ENCODE data around the gene SLC22A4. TPM values are rescaled to one million over a fixed set of nuclear protein-coding genes. Genes with fewer than 3 reads are reported as not detected.

The SLC22A4 gene
- total RNA-seq, 1 donor from 2014 or later, result 1.7 TPM

- Mint-ChIP-seq H3K9me3 (no peaks in the 10 kb centered on the region), H3K27ac (no peak overlapping the region), H3K4me1 (ENCODE audit: low read depth) (no peaks in the 10 kb centered on the region), H3K4me3 (ENCODE audit: low read depth) (no peak overlapping the region), H3K27me3 (ENCODE audit: low read depth) (no peaks in the 10 kb centered on the region), H3K36me3 (ENCODE audit: low read depth) (no peaks in the 10 kb centered on the region)
- no peak for DNase-seq (ENCODE audit: low spot score)
- intact Hi-C loops (cut with micrococcal nuclease), result no loop called here
These were observed 33.2 kb downstream of the SLC22A4 start for GRCh38 chr5:132327252-132327955.

GRCh38 chr5:132334812-132335211 is 40.6 kb downstream of the SLC22A4 start:
- H3K36me3 Mint-ChIP-seq (ENCODE audit: low read depth), result no peaks in the 10 kb centered on the region
- H3K27me3 Mint-ChIP-seq (ENCODE audit: low read depth), result no peaks in the 10 kb centered on the region
- DNase-seq (ENCODE audit: low spot score), result no peak
- intact Hi-C loops (cut with micrococcal nuclease), result no loop called here
- H3K27ac Mint-ChIP-seq, result no peak overlapping the region
- no peaks in the 10 kb centered on the region for H3K9me3 Mint-ChIP-seq
- peaks cover 6% of the 10 kb centered on the region for H3K4me1 Mint-ChIP-seq (ENCODE audit: low read depth)
- H3K4me3 Mint-ChIP-seq (ENCODE audit: low read depth), result no peak overlapping the region

GRCh38 chr5:132335402-132335801 is 41.2 kb downstream of the SLC22A4 start:
- Mint-ChIP-seq H3K4me1 (ENCODE audit: low read depth) (peaks cover 6% of the 10 kb centered on the region), H3K4me3 (ENCODE audit: low read depth) (no peak overlapping the region), H3K27me3 (ENCODE audit: low read depth) (no peaks in the 10 kb centered on the region), H3K9me3 (no peaks in the 10 kb centered on the region), H3K27ac (no peak overlapping the region), H3K36me3 (ENCODE audit: low read depth) (no peaks in the 10 kb centered on the region)
- DNase-seq (ENCODE audit: low spot score), result no peak
- intact Hi-C loops (cut with micrococcal nuclease), result no loop called here

GRCh38 chr5:132339502-132339901 is 45.3 kb downstream of the SLC22A4 start:
- DNase-seq (ENCODE audit: low spot score), result no peak
- peaks cover 6% of the 10 kb centered on the region for H3K4me1 Mint-ChIP-seq (ENCODE audit: low read depth)
- H3K4me3 Mint-ChIP-seq (ENCODE audit: low read depth), result no peak overlapping the region
- H3K9me3 Mint-ChIP-seq, result no peaks in the 10 kb centered on the region
- H3K27me3 Mint-ChIP-seq (ENCODE audit: low read depth), result no peaks in the 10 kb centered on the region
- no peaks in the 10 kb centered on the region for H3K36me3 Mint-ChIP-seq (ENCODE audit: low read depth)
- H3K27ac Mint-ChIP-seq, result no peak overlapping the region
- intact Hi-C loops (cut with micrococcal nuclease), result no loop called here

GRCh38 chr5:132342291-132343180 is 48.3 kb downstream of the SLC22A4 start:
- Mint-ChIP-seq H3K4me1 (ENCODE audit: low read depth) (no peaks in the 10 kb centered on the region), H3K36me3 (ENCODE audit: low read depth) (no peaks in the 10 kb centered on the region), H3K4me3 (ENCODE audit: low read depth) (no peak overlapping the region), H3K27me3 (ENCODE audit: low read depth) (peaks cover 2% of the 10 kb centered on the region), H3K27ac (no peak overlapping the region), H3K9me3 (no peaks in the 10 kb centered on the region)
- intact Hi-C loops (cut with micrococcal nuclease), result no loop called here
- DNase-seq (ENCODE audit: low spot score), result no peak

- DNase-seq (ENCODE audit: low spot score), result no peak
- no peaks in the 10 kb centered on the region for H3K4me1 Mint-ChIP-seq (ENCODE audit: low read depth)
- intact Hi-C loops (cut with micrococcal nuclease), result no loop called here
- H3K27me3 Mint-ChIP-seq (ENCODE audit: low read depth), result peaks cover 3% of the 10 kb centered on the region
- H3K27ac Mint-ChIP-seq, result no peak overlapping the region
- H3K9me3 Mint-ChIP-seq, result no peaks in the 10 kb centered on the region
- H3K36me3 Mint-ChIP-seq (ENCODE audit: low read depth), result no peaks in the 10 kb centered on the region
- no peak overlapping the region for H3K4me3 Mint-ChIP-seq (ENCODE audit: low read depth)
These were observed 50.8 kb downstream of the SLC22A4 start for GRCh38 chr5:132344775-132345514.

- no peak overlapping the region for H3K4me3 Mint-ChIP-seq (ENCODE audit: low read depth)
- H3K9me3 Mint-ChIP-seq, result no peaks in the 10 kb centered on the region
- intact Hi-C loops (cut with micrococcal nuclease), result no loop called here
- no peaks in the 10 kb centered on the region for H3K4me1 Mint-ChIP-seq (ENCODE audit: low read depth)
- no peak for DNase-seq (ENCODE audit: low spot score)
- H3K27ac Mint-ChIP-seq, result no peak overlapping the region
- H3K27me3 Mint-ChIP-seq (ENCODE audit: low read depth), result peaks cover 5% of the 10 kb centered on the region
- H3K36me3 Mint-ChIP-seq (ENCODE audit: low read depth), result no peaks in the 10 kb centered on the region
These were observed 59.3 kb downstream of the SLC22A4 start for GRCh38 chr5:132353486-132353995.

- no peak overlapping the region for H3K4me3 Mint-ChIP-seq (ENCODE audit: low read depth)
- no peaks in the 10 kb centered on the region for H3K4me1 Mint-ChIP-seq (ENCODE audit: low read depth)
- no peak overlapping the region for H3K27ac Mint-ChIP-seq
These were observed 60.4 kb downstream of the SLC22A4 start for GRCh38 chr5:132354381-132355139.

GRCh38 chr5:132355140-132355765 is 61.1 kb downstream of the SLC22A4 start:
- H3K4me3 Mint-ChIP-seq (ENCODE audit: low read depth), result no peak overlapping the region
- intact Hi-C loops (cut with micrococcal nuclease), result no loop called here
- H3K4me1 Mint-ChIP-seq (ENCODE audit: low read depth), result no peaks in the 10 kb centered on the region
- peaks cover 3% of the 10 kb centered on the region for H3K27me3 Mint-ChIP-seq (ENCODE audit: low read depth)
- H3K9me3 Mint-ChIP-seq, result no peaks in the 10 kb centered on the region
- H3K36me3 Mint-ChIP-seq (ENCODE audit: low read depth), result no peaks in the 10 kb centered on the region
- H3K27ac Mint-ChIP-seq, result no peak overlapping the region
- DNase-seq (ENCODE audit: low spot score), result no peak

More at GRCh38 chr5:132354381-132355139, 60.4 kb downstream of the SLC22A4 start:
- no peaks in the 10 kb centered on the region for H3K9me3 Mint-ChIP-seq
- H3K36me3 Mint-ChIP-seq (ENCODE audit: low read depth), result no peaks in the 10 kb centered on the region
- H3K27me3 Mint-ChIP-seq (ENCODE audit: low read depth), result peaks cover 5% of the 10 kb centered on the region
- intact Hi-C loops (cut with micrococcal nuclease), result no loop called here
- DNase-seq (ENCODE audit: low spot score), result no peak

- no peak for DNase-seq (ENCODE audit: low spot score)
- Mint-ChIP-seq H3K27me3 (ENCODE audit: low read depth) (peaks cover 8% of the 10 kb centered on the region), H3K4me1 (ENCODE audit: low read depth) (no peaks in the 10 kb centered on the region), H3K27ac (no peak overlapping the region), H3K4me3 (ENCODE audit: low read depth) (no peak overlapping the region), H3K36me3 (ENCODE audit: low read depth) (no peaks in the 10 kb centered on the region), H3K9me3 (no peaks in the 10 kb centered on the region)
- intact Hi-C loops (cut with micrococcal nuclease), result no loop called here
These were observed 64.6 kb downstream of the SLC22A4 start for GRCh38 chr5:132358775-132359174.

GRCh38 chr5:132362086-132362485 is 67.9 kb downstream of the SLC22A4 start:
- peaks cover 5% of the 10 kb centered on the region for H3K27me3 Mint-ChIP-seq (ENCODE audit: low read depth)
- intact Hi-C loops (cut with micrococcal nuclease), result no loop called here
- no peak for DNase-seq (ENCODE audit: low spot score)
- H3K4me3 Mint-ChIP-seq (ENCODE audit: low read depth), result no peak overlapping the region
- H3K27ac Mint-ChIP-seq, result no peak overlapping the region
- H3K36me3 Mint-ChIP-seq (ENCODE audit: low read depth), result no peaks in the 10 kb centered on the region
- H3K9me3 Mint-ChIP-seq, result no peaks in the 10 kb centered on the region
- no peaks in the 10 kb centered on the region for H3K4me1 Mint-ChIP-seq (ENCODE audit: low read depth)
